ENCODE measurements around the gene PLEKHA6.

GRCh38 chr1:204232526-204232925 is 127.2 kb downstream of the PLEKHA6 start:
- TF ChIP-seq CTCF (IDR thresholded peaks at IDR 0.05; ENCODE audit: insufficient read depth, low read length), result no peak
- no peak for TF ChIP-seq POLR2AphosphoS5 (IDR thresholded peaks at IDR 0.05; ENCODE audit: low read depth)
- no peak for TF ChIP-seq REST (IDR thresholded peaks at IDR 0.05; ENCODE audit: insufficient replicate concordance, low read depth)
- TF ChIP-seq GABPA (IDR thresholded peaks at IDR 0.05; ENCODE audit: low read depth), result no peak
